Activated T-helper 9 cell treated with anti-CD3 and anti-CD28 coated beads, Interleukin-2, amount 50 U/mL, for 16 hours (primary cell): ENCODE data around the gene CTSD.

Experiments
- DNase-seq: peaks from one replicate; pipeline ENCODE4 v3.0.0-alpha.2; 2020; ENCODE audit warnings: low read depth

CTSD gene

DNA sequence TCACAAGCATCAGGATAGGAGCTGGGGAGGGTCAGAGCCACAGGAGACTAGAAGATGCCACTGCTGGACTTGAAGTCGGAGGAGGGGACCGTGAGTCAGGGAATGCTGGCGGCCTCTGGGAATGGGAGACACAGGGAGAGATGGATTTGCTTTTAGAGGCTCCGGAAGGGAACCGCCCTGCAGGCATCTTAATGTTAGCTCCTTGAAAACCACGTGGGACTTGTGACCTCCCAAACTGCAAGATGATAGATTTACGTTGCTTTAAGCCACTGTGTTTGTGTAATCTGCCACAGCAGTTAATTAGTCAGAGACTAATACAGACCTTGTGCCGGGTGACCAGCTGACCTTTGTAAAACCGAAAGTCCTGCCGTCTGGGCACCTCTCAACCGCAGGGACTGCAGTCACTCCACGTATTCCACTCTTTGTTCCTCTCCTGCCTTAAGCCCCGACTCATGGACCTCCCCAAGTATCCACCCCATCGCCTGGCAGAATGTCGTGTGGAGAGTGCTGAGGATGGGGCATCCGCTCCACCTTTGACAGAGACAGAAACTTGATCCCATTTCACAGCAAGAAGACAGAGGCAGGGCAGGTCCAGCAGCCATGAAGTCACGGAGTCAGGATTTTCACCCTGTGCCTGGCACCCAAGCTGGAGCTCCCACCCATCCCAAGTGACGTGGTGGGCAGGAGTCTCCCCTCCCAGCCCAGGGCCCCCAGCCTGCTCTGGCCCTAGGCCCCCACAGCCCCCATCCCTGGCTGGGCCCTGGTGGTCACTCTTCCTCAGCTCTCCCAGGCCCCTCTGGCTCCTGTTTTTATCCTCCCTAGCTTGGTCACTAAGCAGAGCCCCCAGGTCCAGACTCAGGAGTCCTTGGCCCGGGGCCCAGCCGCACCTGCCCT, 19.4 kb upstream of the CTSD start:
- DNase-seq, result no peak

DNA sequence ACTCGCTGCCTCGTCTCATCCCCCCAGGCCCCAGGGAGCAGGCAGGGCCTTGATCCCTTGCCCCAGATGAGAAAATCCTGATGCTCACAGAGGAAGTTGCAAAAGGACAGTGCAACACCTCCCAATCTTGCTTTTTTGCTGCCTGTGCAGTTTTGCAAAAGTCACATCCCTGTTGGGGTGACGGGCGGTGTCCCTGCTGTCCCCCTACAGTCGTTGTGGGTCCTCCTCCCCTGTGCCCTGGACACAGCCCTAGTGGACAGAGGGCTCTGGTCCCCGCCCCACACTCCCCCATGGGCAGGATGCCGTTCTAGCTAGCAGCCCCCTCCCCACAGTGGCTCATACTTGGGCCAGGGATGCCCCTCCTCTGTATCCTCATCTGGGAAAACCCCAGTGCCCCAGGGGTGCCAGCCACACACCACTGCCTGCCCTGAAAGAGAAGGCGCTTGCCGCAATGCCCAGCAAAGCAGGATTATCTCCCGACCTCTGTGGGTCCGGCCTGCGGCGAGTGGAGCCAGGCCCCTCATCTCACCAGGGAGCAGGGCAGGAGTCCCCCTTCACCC, 18.4 kb upstream of the CTSD start:
- DNase-seq, result no peak

DNA sequence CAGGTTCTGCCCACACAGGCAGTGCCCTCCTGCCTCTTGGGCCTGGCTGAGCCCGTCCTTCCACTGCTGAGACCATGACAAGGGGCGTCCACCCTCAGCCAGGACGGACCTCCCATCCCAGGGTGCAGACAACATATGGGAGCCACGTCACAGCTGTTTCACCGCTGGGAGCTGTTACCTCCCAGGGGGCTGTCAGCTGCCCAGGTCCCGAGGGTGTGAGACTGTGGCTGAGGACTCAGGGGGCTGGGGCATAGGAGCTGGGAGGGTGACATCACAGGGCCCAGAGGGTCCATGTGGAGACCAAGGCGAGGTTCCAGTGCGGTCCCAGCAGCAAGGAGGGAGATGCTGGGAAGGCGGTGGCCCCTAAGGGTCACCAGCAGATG, 17.9 kb upstream of the CTSD start:
- DNase-seq, result no peak

DNA sequence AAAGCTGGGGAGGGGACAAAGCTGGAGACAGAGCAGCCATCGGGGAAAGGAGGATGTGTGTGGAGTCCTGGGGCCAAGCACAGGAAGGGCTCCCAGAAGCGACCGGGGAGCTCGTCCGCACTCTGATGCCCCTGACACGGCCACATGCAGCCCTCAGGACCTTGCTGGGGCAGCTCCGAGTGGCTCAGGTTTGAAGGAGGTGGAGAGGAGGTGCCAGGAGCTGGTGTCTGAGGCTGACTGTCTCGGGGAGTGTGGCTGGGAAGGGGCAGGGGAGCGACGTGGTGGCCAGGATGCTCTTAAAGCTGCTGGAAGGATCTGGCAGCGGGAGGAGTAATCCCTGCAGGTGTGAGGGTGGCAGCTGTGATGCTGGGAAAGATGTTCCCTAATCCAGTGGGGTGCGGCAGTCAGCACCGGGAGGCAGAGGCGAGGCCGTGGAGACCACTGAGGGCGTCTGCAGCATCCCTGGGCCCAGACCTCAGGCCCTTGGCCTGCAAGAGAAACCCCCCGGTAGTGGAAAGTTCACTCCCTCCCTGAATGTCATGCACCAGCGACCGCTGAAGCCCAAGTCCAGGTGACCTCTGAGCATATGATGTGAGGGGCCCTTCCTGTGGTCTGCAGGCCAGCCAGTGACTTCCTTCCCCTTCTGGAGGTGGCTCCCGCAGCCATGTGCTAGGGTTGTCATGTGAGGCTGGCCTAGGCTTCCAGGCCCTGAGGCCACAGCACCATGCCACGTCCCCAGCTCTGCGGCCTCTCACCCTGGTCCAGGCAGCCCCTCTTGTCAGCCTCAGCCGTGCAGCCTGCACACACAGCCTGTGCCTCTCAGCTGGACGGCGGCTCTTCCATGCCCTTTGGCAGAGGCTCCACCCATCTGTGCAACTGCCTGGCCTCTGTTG, 17.2 kb upstream of the CTSD start:
- no peak for DNase-seq

DNA sequence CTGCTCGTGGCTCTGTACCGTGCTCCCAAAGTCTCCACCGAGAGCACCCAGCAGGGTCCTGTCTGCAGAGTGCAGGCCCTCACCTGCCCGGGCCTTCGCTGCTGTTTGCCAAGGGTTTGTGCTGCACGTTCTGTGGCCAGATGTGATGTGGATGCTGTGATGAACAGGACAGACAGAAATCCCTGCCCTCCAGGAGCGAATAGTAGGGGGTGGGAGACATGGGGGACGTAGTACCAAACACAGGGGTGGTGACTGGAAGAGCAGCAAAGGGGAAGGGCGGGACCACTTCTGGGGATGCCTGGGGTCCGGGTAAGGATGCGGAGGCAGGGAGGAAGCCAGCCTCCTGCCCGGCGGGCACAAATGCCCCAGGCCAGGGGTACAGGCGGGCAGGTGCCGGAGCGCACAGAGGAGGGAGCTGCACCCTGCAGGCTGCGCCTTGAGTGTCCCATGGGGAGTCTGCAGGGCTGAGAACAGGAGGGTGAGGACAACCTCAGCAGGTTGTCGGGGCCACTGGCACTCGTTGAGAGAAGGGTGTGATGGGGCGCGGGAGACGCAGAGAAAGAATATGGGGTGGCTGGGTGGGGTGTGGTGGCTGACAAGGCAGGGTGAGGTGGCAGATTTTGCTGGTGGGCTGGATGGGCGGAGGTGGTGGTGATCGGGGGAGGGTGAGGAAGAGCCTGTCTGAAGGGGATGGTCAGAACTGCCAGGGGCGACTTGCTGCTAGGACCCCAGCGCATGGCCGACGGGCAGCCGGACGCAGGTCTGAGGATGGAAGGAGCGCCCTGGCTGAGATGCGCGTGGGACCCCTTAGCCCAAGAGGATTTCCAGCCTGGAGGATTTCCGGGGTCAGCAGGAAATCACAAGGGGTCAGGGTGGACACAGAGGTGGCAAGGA, 16.3 kb upstream of the CTSD start:
- DNase-seq, result no peak

DNA sequence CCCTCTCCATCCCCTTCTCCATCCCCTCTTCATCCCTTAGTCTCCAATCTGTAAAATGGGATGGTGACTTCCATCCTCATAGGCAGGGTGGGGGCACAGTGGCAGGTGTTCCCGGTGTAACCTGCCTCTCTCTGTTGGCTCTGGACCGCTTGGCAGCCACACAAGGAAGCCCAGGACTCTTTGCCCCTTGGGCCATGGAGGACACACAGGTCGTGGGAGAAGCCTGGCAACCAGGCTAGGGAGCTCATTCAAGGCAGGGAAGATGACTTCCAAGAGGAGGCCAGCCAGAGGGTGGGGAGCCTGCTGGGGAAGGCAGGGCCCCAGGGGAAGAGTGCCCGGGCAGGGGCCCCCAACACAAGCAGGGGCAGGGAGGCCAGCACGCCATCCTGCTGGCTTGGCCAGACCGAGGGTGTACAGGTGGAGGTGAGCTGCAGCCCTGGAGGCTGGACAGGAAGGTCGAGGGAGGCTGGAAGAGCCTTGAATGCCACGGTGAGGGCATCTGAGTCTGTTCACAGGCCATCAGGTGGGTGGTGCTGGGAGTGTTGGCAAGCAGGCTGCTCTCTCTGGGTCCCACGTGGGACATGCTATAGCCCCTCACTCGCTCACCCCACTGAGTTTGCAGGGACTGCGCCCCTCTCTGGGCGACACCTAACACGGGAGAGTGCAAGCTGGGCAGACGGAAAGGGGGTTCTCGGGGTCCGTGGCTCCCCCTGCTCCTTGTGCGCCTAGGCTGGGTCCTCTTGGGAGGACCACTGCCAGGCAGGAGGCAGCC, 15.5 kb upstream of the CTSD start:
- no peak for DNase-seq

DNA sequence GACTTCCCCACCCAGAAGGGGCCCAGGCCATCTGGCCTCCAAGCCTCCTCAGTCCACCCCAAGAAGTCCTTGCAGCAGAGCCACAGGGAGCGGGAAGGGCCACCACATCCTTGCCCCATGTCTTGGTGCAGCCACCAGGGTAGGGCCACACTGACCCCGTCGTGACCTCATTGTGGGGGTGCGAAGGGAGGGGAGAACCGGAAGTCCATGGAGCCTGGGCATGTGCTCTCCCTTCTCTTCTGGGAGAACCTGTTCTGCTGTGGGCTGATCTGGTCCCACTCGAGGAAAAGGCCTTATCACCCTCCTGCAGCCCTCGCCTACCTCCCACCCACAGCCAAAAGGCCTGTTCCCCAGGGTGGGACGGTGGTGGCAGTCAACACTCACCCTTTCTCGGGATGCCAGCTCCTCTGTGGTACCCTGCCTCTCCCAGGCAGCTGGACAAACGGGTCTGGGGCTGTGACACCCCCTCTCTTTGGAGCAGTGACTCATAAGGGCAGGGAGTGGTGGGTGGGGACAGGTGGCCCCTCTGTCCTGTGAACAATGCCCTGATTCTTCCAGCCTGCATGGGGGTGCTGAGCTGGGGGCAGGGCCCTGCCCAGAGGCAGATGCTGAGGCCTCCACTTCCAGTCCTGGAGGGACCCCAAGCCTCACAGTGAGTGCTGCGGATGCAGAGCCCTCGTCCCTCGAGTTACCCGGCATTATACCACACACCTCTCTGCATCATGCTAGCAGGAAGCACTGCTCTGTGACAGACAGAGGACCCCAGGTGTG, 14.6 kb upstream of the CTSD start:
- no peak for DNase-seq

DNA sequence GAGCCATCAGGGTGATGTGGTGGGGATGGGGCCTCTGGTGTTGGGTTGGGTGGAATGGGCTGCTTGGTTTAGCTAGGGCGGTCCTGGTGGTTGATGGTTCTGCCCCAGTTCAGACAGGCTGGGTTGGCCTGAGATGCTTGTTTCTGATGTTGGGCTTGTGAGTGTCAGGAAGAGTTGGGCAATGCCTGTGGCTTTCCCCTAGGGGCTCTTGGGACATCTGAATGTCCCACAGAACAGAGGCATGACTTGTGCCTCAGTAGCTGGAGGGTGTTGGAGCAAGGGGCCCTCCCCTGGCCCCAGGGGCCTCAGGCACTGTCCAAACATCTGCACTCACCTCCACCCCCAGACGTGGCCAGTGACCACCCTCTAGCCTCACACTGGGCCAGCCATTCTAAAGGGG, 14.0 kb upstream of the CTSD start:
- DNase-seq, result no peak

DNA sequence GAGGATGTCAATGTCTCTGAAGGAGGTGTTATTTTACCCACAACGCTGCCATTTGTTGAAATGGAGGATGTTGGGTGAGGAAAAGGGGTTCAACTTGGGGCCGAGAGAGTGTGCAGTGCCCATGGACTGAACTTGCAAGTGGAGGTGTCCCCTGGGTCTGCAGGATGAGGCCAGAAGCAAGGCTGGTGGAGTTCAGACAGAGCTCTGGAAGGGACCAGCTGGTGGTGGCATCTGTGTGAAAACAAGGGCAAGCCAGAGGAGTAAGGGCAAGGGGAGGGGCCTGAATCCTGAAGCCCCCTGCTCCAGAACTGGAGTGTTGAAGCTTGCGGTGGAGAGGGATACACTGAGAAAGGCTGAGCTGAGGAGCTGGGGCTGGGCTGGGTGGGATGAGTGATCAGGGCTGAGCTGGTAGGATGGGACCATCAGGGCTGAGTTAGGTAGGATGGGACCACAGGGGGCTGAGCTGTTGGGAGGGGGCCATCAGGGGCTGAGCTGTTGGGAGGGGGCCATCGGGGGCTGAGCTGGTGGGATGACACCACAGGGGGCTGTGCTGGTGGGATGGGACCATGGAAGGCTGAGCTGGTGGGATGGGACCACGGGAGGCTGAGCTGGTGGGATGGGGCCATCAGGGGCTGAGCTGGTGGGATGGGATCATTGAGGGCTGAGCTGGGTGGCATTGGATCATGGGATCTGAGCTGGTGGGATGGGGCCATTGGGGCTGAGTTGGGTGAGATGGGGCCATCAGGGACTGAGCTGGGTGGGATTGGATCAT, 13.4 kb upstream of the CTSD start:
- DNase-seq, result no peak

DNA sequence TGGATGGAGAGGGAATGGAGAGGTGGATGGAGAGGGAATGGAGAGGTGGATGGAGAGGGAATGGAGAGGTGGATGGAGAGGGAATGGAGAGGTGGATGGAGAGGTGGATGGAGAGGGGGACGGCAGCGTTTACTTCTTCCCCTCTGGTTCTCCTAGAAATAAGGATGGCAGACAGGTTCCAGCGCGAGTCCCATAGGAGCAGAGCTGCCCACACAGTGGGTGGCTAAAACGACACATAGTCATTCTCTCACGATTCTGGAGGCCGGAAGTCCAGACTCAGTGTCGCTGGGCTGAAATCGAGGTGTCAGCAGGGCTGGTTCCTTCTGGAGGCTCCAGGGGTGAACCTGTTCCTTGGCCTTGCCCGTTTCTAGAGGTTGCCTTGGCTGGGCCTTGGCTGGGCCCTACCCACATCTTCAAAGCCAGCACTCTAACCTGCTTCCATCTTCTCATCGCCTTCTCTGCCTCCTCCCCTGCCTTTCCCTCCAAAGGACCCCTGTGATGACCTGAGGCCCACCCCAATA, 12.7 kb upstream of the CTSD start:
- no peak for DNase-seq

DNA sequence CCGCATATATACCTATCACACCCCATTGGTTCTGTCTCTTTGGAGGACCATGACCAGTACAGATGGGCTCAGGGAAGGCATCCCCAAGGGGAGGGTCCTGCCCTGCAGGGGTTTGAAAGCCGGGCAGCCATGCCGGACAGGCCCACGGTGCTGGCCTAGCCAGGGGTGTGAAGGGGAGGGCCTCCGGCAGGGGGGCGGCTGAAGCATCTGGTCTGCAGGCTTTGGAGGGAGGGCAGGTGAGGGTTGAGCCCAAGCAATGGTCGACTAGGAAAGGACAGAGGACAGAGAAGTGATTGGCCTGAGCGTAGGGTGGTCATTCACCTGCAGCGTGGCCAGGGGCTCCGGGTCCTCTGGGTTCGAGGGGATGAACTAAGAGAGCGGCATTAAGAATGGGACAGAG, 11.2 kb upstream of the CTSD start:
- DNase-seq, result no peak

DNA sequence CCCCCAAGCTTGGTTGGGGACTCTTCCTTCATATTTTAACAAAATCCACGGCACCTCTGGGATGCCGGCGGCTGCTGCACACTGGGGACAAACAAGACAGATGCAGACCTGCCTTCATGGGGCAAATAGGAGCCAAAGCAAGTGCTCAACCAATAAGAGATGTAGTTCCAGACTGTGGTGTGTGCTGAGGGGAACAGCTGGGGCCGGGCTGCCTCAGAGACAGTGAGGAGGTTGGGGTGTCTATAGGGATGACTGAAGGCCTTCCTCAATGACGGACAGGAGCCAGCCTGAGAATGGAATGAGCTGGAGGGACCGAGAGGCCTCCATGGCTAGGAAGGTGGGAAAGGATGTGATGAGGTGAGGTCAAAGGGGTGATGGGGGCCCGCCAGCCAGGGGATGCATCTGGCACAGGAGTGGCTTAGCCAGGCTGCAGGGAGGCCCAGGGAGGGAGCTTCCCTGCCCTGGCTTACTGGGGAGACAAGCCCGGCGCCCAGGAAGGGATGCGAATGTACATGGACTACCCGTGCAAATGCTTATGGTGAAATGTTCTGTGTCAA, 10.3 kb upstream of the CTSD start:
- no peak for DNase-seq

DNA sequence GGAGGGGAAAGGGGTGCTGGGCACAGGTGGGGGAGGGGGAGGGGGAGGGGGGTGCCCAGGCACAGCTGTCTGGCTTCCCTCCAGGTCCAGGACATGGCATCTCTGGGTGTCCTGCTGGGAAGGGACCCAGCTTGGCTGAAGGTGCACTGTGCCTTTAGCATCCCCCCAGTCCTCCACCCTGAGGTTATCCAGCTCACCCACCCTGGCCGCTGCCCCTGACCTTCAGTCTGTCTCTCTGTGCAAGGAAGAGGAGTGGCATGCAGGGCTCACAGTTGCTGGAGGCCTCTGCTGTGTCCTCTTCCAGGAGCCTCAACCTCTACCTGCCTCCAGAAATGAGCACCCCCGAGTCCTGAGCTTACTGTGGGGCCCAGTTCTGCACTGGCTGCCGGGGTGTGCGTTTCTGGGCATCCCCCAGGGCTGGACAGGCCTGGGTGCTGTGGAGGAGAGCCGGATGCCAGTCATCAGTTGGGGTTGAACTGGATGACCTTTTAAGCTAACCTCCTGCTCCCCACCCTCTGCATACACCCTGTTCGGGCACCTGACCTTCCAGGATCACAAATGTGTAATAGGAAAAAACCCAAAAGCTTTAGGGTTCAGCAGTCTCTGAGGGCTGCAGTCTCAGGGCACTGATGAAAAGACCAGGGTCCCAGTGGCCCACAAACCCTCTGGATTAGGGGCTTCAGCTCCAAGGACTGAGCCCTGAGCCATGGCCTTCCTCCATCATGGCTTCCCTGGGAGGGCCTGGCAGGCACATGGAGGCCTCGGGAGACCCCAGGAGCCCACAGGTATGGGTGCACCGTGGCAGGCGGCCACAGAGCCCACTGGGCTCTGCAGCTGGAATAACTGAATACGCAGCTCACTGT, 9.6 kb upstream of the CTSD start:
- DNase-seq, result no peak

DNA sequence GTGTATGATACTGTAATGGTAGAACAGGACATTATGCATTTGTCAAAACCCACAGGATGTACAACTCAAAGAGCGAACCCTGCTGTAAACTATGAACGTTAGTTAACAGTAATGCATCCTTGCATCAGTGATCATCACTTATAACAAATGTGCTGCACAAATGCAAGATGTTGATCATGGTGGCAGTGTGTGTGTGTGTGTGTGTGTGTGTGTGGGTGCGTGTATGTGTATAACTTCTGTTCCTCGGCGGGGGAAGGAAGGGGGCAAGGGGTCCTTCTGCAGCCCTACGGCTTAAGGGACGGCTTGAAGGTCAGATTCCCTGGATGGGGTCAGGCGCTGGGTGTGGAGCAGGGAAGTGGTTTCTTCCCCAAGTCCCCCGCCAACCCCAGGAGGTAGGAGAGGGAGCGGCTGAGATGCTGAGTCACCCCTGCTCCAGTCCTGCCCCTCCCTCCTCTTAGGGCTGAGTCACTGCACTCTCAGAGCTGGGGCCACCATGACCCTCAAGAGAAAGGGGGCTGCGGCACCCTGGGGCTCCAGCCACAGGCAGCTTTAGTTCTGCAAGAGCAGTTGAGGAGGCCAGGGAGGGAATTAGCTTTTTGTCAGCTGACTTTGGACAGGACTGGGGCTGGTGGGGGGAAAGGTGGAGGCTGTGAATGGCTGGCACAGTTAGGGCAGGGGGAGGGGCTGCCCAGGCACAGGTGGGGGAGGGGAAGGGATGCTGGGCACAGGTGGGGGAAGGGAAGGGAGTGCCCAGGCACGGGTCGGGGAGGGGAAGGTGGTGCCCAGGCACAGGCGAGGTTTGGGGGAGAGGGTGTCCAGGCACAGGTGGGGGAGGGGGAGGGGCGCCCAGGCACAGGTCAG, 8.8 kb upstream of the CTSD start:
- peak; percentile 50 for DNase-seq

DNA sequence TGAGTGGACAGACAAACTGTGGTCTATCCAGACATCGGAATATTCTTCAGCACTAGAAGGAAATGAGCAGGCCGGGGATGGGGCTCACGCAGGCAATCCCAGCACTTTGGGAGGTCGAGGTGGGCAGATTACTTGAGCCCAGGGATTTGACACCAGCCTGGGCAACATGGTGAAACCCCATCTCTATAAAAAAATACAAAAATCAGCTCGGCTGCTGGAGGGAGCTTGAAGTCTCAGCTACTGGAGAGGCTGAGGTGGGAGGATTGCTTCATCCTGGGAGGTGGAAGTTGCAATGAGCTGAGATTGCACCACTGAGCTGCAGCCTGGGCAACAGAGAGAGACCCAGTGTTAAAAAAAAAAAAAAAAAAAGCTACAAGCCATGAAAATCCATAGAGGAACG, 8.0 kb upstream of the CTSD start:
- DNase-seq, result no peak

DNA sequence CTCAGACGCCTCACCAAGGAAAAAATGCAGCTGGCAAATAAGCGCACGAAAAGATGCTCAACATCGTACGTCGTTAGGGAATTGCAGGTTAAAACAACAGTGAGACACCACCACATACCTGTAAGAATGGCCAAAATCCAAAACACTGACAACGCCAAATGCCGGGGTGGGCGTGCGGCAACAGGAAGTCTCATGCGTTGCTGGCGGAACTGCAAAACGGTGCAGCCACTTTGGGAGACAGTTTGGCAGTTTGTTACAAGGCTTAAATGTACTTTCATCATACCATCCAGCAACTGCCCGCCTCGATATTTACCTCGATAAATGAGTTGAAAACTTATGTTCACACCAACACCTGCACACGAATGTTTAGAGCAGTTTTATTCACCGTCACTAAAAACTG, 7.5 kb upstream of the CTSD start:
- no peak for DNase-seq

DNA sequence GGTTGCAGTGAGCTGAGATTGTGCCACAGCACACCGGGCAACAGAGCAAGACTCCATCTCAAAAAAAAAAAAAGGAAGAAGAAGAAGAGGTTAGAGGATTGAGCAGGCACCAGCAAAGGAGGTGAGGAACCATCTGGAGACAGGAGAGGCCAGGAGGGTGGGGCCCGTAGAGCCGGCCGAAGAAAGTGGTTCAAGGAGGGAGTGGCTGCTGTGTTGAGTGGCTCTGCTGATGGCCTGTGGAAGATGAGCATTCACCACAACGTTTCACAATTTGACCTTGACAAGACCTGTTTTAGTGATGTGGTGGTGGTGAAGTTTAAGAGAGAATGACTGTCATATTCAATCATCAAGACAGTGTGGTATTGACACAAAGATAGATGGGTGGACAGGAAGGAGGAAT, 6.8 kb upstream of the CTSD start:
- DNase-seq, result no peak
